Ishikawa (cell line): Measurements from ENCODE around the gene PTPRO.

ENCODE experiments used
- CEBPB ChIP-seq: IDR thresholded peaks from 2 replicates; pipeline ENCODE4 v1.6.1; 2012
- CREB1 ChIP-seq: IDR thresholded peaks from 2 replicates; pipeline ENCODE4 v1.6.1; 2012; ENCODE audit warnings: low read depth
- EGR1 ChIP-seq: IDR thresholded peaks from 2 replicates; pipeline ENCODE4 v1.6.1; 2012
- EP300 ChIP-seq: IDR thresholded peaks from 2 replicates; pipeline ENCODE4 v1.6.1; 2012; ENCODE audit warnings: borderline replicate concordance
- FOXM1 ChIP-seq: IDR thresholded peaks from 2 replicates; pipeline ENCODE4 v1.6.1; 2012; ENCODE audit warnings: low read depth, borderline replicate concordance
- NFIC ChIP-seq: IDR thresholded peaks from 2 replicates; pipeline ENCODE4 v1.6.1; 2012
- RAD21 ChIP-seq: IDR thresholded peaks from 2 replicates; pipeline ENCODE4 v1.6.1; 2012; ENCODE audit warnings: low read depth
- TAF1 ChIP-seq: IDR thresholded peaks from 2 replicates; pipeline ENCODE4 v1.6.1; 2012; ENCODE audit warnings: low read depth, mild to moderate bottlenecking
- TCF12 ChIP-seq: IDR thresholded peaks from 2 replicates; pipeline ENCODE4 v1.6.1; 2012; ENCODE audit warnings: low read depth
- TEAD4 ChIP-seq: IDR thresholded peaks from 2 replicates; pipeline ENCODE4 v1.6.1; 2012
- YY1 ChIP-seq: IDR thresholded peaks from 2 replicates; pipeline ENCODE4 v1.6.1; 2012; ENCODE audit warnings: low read depth
- ZBTB7A ChIP-seq: IDR thresholded peaks from 2 replicates; pipeline ENCODE4 v1.6.1; 2012; ENCODE audit warnings: low read depth
- TF ChIP-seq, protein P1 (sequence below): IDR thresholded peaks from 2 replicates; pipeline ENCODE4 v1.6.1; 2012
- TF ChIP-seq, protein P2 (sequence below): IDR thresholded peaks from 2 replicates; pipeline ENCODE4 v1.6.1; 2012; ENCODE audit warnings: low read depth, mild to moderate bottlenecking
- TF ChIP-seq, protein P3 (sequence below): IDR thresholded peaks from 2 replicates; pipeline ENCODE4 v1.6.1; 2012

PTPRO gene

DNA sequence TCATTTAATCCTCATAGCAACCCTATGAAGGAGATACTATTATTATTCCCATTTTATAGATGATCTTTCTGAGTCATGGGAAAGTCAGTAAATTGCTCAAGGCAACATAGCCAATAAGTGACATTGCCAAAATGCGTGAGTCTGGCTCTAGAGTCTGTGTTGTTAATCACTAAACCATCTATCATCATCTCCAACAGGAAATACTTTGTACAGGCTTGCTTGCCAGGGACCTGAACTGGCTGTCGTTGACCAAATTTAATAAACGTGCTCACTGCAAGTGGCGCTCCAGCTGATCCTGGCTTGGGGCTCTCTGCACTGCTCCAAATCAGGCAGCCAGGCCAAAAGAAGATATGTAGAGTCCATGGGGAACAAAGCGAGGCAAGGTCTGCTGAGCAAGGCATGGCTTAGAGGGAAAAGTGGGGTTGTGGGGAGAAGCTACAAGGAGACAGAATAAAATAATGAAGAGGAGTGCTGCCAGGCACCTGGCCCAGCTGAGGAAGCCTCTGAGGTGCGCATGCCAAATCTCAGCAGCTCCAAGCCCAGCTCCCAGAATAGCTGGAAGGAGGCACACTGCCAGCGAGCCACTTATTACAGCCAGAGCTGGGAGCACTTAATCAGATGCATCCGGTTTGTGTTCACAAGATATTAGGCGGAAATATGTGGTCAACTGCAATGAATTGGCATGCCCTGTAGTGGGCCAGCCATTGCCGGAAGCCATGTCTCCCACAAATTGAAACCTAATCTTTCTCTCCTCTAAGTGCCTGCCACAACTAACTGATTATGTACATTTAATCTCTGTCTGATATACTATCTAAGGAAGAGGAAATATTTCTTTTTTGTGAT is 43.3 kb upstream of the PTPRO start:
- no peak for TF ChIP-seq TCF12
- TF ChIP-seq EGR1, result no peak
- TF ChIP-seq, protein P1, sequence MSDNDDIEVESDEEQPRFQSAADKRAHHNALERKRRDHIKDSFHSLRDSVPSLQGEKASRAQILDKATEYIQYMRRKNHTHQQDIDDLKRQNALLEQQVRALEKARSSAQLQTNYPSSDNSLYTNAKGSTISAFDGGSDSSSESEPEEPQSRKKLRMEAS, result no peak
- no peak for TF ChIP-seq TEAD4
- TF ChIP-seq RAD21, result no peak
- TF ChIP-seq, protein P2, sequence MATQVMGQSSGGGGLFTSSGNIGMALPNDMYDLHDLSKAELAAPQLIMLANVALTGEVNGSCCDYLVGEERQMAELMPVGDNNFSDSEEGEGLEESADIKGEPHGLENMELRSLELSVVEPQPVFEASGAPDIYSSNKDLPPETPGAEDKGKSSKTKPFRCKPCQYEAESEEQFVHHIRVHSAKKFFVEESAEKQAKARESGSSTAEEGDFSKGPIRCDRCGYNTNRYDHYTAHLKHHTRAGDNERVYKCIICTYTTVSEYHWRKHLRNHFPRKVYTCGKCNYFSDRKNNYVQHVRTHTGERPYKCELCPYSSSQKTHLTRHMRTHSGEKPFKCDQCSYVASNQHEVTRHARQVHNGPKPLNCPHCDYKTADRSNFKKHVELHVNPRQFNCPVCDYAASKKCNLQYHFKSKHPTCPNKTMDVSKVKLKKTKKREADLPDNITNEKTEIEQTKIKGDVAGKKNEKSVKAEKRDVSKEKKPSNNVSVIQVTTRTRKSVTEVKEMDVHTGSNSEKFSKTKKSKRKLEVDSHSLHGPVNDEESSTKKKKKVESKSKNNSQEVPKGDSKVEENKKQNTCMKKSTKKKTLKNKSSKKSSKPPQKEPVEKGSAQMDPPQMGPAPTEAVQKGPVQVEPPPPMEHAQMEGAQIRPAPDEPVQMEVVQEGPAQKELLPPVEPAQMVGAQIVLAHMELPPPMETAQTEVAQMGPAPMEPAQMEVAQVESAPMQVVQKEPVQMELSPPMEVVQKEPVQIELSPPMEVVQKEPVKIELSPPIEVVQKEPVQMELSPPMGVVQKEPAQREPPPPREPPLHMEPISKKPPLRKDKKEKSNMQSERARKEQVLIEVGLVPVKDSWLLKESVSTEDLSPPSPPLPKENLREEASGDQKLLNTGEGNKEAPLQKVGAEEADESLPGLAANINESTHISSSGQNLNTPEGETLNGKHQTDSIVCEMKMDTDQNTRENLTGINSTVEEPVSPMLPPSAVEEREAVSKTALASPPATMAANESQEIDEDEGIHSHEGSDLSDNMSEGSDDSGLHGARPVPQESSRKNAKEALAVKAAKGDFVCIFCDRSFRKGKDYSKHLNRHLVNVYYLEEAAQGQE, result no peak
- no peak for TF ChIP-seq ZBTB7A

DNA sequence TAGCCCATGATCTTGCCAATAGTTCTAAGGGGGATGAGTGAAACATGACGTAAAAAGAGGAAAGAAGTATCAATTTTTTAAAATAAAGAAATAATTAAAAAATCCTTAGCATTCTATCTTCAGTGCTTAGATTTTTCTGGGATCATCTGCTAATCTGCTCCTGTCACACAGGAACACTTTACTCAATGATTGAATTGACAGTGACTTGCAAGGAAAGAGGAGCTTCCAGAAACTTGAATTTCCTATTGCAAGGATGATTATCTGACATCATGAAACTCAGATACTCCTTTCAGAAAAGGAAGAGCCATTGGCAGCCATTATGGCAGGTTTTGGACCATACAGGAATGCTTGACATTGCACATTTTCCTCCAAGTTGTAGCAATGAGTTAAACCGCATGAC is 41.4 kb upstream of the PTPRO start:
- no peak for TF ChIP-seq YY1
- no peak for TF ChIP-seq CREB1
- TF ChIP-seq FOXM1, result no peak
- no peak for TF ChIP-seq RAD21
- TF ChIP-seq TEAD4, result no peak
- TF ChIP-seq CEBPB, result no peak
- TF ChIP-seq, protein P3, sequence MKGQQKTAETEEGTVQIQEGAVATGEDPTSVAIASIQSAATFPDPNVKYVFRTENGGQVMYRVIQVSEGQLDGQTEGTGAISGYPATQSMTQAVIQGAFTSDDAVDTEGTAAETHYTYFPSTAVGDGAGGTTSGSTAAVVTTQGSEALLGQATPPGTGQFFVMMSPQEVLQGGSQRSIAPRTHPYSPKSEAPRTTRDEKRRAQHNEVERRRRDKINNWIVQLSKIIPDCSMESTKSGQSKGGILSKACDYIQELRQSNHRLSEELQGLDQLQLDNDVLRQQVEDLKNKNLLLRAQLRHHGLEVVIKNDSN, result no peak
- TF ChIP-seq ZBTB7A, result no peak
- TF ChIP-seq EGR1, result no peak
- no peak for TF ChIP-seq NFIC
- TF ChIP-seq EP300, result no peak
- TF ChIP-seq, protein P1, result no peak
- no peak for TF ChIP-seq TCF12
- TF ChIP-seq, protein P2, result no peak
- no peak for TF ChIP-seq TAF1

DNA sequence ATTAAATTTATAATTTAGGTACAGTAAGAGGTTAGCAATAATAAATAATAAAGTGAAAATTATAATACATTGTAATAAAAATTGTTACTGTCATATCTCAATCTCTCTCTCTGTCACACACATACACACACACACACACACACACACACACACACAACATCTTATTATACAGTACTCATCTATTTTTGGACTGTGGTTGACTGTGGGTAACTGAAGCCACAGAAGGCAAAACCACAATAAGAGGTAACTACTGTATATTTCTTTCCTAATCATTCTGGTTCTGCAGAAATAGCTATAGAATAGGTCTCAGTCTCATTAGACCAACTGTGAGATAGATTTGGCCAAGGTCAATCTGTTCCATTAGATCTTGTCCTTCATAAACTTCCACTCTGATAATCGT is 33.1 kb upstream of the PTPRO start:
- TF ChIP-seq, protein P1, result no peak

DNA sequence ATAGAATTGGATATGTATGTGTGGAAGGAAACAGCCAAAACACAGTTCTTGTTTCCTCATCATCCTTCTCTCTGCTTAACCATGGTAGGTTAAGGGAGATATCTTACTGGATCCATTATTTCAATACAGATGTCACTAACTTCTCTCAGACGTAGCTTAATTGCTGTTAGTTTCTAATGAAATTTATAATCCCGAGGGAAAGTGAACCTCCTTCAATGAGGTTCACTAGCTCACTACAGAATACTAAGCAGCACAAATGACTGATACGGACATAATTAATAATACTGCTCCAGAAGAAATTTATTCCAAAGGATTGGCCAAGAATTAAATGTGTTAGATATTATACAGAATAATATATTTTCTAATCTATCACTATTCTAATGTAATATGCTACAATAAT is 28.6 kb upstream of the PTPRO start:
- no peak for TF ChIP-seq EGR1
- TF ChIP-seq NFIC, result no peak
- TF ChIP-seq, protein P1, result no peak
- no peak for TF ChIP-seq CEBPB
- no peak for TF ChIP-seq FOXM1
- TF ChIP-seq, protein P3, result no peak

DNA sequence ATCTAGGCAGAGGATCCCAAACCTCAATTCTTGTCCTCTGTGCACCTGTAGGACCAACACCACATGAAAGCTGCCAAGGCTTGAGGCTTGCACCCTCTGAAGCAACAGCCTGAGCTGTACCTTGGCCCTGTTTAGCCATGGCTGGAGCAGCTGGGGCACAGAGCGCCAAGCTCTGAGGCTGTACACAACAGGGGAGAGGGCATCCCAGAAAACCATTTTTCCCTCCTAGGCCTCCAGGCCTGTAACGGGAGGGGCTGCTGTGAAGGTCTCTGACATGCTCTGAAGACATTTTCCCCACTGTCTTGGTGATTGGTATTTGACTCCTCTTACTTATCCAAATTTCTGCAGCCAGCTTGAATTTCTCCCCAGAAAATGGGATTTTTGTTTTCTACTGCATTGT is 22.4 kb upstream of the PTPRO start:
- no peak for TF ChIP-seq TEAD4
- TF ChIP-seq, protein P1, result no peak
- TF ChIP-seq NFIC, result no peak
- TF ChIP-seq CEBPB, result no peak
- TF ChIP-seq RAD21, result no peak
- no peak for TF ChIP-seq EGR1
- no peak for TF ChIP-seq CREB1
- TF ChIP-seq ZBTB7A, result no peak
- no peak for TF ChIP-seq YY1
- TF ChIP-seq EP300, result no peak
- TF ChIP-seq, protein P3, result no peak
- no peak for TF ChIP-seq TCF12
- no peak for TF ChIP-seq FOXM1
- TF ChIP-seq TAF1, result no peak
